ENCODE measurements around the gene GDNF.

DNA sequence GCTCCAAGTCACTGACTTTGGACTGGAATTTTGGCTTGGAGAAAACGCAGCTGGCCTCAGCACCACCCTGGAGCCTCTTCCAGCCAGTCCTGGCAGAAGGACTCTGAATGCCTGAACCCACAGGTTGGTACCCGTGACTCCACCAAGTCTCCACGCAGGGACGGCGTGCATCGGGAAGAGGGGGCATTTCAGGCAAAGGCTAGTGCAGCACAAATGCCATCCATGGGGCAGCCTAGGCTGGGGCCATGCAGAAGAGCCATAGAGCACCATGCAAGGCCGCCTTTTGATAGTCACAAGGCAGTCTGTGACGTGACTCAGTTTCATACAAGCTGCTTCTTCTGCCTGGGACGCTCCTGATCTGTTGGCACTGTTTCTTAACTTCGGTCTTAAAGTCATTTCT, 28.0 kb downstream of the GDNF start:
- no peak for TF ChIP-seq CTCF (IDR thresholded peaks at IDR 0.05)
- TF ChIP-seq POLR2A (IDR thresholded peaks at IDR 0.05) = no peak

Measured in ovary (tissue), 3 donors.